GM19240 (cell line): ENCODE results near the gene EXOSC6.
"Not testable (repeated sequence)": the region's sequence is repeated elsewhere in the genome, so short reads cannot be mapped to it uniquely, and the experiment has no call there.

Experiments
- DNase-seq: peaks from one replicate; pipeline ENCODE4 v3.0.0; 2011; ENCODE audit warnings: low spot score; ENCODE audit not compliant: insufficient read length

Gene EXOSC6

DNA sequence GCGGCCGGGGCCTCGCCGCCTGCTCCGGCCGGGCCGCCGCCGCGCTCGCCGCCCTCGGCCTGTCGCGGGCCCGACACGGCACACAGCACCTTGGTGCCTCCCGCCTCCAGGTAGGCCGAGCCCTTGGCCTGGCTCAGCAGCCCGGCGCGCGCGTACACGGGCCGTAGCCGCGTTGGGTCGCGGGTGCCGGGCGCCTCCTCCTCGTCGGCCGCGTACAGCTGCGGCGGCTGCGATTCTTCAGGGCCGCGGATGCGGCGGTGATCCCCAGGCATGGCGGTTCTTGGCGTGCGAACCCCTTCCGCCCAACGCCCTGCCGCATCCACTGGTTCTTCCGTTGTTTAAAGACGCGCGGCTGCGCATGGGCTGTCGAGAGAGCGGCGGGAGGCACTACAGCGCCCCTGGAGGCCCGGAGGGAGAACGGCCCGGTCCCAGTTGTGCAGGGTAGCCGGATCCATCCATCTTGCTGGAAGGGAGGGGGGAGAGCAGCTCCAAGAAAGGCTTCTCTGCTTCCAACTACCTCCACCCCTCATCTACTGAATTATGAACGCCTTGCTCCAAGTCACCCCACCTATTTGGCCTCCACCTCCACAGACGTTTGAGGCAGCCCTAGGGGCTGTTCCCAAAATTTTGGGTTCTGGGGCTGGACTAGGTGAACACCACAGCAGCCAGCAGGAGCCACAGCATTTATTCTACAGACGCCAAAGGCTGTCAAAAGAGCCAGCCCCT is at the start of gene EXOSC6:
EXOSC6 (minus strand) TSS at position 312 of the 726 bp plus-strand sequence; CDS start at position 272, 40 bp downstream.
- peak; percentile 92 for DNase-seq

DNA sequence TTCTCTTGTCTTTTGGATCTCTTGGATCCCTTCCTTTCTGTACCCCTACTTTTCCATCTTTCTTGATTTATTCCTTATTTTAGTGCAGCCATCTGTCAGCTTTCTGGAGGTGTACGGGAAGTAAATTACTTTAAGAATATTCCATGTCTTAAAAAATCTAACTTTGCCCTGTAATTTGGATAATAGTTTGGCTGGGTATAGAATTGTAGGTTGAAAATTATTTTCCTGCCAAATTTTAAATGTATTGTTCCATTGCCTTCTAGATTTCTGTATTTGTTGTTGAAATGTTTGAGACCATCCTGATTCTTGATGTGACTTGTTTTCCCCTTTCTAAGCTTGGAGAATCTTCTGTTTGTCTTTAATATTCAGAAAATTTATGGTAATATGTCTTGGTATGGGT is 49.4 kb upstream of the EXOSC6 start:
- DNase-seq: no peak

DNA sequence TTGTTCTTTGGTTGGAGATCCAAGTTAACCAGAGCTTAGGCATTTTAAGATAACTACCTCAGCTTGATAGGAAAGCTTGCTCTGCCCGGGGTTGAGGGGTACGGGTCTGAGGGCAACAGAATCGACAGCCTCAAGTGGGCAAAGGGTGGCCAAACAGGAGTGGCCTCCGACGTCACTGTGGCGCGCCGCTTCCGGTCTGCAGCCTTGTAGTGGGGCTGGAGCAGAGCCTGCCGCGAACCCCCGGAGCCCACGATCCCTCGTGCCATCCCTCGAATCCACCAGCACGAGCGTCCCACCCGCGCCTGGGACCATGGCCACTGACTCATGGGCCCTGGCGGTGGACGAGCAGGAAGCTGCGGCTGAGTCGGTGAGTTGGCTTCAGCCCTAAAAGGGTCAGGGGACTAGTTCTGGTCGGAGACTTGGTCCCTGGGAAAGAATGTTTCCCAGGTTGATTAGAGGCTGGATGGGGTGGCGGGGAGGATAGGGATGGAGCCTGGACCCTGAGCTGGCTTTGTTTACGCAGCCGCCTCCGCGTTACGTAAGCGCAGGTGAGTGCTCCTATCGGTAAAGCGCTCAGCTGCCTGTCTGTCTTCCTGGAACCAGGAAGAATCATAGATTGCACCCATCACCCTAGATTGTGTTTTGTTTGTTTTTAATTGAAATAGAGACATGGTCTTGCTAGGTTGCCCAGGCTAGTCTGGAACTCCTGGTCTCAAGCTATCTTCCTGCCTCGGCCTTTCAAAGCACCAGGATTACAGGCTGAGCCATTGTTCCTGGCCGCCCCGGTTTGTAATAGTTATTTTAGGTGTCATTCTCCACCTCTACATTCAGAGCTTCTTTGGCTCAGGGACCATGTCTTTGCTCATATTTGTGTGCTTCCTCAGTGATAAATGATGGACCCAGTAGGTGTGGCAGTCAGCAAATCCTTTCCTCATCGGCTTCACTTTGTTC is 47.5 kb upstream of the EXOSC6 start, which contains the start of gene DDX19B:
DDX19B (plus strand) TSS at position 199 of the 951 bp plus-strand sequence; CDS start at position 311, 112 bp downstream.
- peak; percentile 67 for DNase-seq

DNA sequence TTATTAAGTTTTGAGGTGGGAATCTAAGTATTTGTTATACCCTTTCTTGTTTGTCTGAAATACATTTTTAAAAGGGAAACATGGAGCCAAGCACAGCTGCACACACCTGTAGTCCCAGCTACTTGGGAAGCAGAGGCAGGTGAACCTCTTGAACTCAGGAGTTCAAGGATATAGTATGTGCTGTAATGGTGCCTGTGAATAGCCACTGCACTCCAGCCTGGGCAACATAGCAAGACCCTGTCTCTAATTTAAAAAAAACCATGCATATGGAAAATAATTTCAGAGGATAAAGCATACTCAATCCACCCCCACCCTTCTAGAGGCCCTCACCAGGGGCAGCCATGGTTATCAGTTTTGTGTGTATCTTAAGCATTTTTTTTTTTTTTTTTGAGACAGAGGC is 43.9 kb upstream of the EXOSC6 start:
- DNase-seq: no peak

DNA sequence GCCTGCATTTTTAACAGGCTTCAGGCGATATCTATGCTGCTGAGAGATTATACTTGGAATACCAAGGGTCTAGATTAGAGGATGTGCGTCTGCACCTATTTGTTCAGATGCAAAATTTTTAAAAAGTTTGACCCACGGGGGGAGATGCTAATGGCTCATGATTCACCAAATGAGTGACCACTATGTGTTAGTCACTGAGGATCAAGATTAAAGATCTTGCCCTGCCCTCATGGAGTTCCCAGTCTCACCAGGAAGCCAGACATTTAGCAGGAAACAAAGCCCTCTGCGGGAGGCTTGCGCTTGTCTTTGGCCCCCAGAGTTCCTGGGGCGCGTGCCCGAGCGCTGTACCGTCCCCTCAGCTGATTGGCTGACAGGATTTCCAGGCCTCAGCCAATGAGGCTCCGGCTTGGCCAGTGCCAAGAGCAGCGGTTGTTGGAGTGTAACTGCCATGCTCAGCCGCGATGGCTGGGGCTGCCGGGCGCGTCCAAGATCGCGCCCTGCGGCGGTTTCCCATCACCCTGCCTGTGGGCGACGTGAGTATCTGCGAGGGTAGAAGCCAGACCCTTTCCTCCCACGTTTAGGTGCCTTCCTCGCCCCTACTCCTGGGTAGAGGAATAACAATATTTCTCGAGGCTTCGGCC is 42.8 kb upstream of the EXOSC6 start:
- DNase-seq: no peak

DNA sequence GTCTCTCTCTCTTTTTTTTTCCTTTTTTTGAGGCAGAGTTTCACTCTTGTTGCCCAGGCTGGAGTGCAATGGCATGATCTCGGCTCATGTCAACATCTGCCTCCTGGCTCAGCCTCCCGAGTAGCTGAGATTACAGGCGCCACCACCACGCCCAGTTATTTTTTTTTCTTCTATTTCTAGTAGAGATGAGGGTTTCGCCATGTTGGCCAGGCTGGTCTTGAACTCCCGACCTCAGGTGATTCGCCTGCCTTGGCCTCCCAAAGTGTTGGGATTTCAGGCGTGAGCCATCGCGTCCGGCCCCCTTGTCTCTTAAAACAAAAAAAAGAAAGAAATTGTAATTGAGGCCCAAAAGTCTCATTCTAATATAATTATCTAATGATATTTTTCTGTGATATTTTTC is 40.4 kb upstream of the EXOSC6 start:
- not testable (repeated sequence) for DNase-seq

DNA sequence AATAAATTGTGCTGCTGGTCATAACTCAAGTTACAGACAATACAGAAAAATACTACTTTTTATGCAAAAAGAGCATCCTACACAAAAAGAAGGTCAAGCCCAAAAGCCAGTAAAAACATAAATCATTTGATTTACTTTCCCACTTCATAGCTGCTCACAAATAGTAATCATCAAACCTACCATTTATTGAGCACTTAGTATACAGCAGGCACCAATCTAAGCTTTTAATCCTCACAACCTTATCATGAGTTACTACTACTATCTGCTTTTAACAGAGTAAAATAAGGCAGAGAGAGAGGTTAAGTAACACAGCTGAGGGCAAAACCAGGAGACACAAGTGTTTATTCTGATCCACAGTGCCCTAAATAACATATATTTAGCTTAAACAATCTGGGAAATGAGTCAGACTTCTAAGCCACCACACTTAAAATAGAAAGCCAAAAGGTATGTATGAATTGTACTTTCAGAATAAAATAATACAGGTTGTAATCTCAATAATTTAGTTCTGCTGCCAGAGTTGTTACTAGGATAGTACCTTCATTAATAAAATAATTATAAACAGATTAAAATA is 39.3 kb upstream of the EXOSC6 start:
- DNase-seq: no peak

DNA sequence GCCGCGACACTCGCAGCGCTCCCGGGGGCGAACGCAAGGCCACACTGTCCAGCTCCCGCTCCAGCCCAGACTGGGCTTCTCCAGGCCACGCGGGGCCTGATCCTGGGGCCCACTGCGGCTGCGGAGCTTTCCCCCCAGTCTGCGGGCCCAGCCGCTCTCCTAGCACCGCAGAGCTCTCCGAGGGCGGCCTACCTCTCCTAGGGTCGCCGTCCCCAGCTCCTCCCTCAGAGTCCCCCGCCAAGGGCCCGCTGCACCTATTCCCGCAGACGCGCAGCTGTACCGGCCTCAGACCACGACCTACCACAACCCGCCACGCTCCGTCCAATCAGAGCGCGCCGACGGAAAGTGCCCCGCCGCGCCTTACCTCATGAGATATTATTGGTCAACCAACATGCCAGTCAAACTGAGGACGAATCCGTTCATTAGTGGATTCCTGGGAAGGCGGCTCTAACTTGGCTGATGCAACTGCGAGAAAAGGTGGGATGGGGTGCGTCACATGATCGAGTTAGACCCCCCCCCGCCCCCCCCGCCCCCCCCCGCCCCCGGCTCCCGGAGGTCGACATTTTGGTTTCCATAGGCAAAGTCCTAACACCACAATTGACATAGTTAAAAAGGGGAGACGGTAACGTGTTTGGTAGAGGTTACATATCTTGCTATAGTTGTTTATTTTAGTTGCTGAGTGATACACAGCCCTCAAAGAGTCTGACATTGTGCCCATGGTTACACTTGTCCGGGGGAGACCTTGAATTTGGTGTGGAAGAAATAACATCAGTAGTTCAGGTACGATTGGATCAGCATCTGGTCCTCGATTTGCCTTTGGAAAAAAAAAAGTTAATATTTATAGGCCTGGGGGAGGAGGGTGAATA is 37.7 kb upstream of the EXOSC6 start, which contains the start of gene AARS1:
AARS1 (minus strand) TSS at position 278 of the 866 bp plus-strand sequence. CDS start 6,743 bp downstream, outside the sequence.
- DNase-seq: peak; percentile 84

DNA sequence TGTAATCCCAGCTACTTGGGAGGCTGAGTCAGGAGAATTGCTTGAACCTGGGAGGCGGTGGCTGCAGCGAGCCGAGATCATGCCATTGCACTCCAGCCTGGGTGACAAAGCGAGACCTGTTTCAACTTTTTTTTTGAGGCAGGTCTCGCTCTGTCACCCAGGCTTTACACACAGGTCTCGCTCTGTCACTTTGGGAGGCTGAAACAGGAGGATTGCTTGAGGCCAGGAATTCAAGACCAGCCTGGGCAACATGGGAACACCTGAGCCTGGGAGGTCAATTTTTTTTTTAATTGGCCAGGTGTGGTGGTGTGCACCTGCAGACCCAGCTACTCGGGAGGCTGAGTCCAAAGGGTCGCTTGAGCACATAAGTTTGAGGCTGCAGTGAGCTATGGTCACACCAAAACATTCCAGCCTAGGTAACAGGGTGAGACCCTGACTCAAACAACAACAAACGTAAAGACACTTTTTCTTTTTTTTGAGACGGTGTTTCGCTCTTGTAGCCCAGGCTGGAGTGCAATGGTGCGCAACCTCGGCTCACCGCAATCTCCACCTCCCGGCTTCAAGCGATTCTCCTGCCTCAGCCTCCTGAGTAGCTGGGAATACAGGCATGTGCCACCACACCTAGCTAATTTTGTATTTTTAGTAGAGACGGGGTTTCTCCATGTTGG is 35.7 kb upstream of the EXOSC6 start:
- not testable (repeated sequence) for DNase-seq

DNA sequence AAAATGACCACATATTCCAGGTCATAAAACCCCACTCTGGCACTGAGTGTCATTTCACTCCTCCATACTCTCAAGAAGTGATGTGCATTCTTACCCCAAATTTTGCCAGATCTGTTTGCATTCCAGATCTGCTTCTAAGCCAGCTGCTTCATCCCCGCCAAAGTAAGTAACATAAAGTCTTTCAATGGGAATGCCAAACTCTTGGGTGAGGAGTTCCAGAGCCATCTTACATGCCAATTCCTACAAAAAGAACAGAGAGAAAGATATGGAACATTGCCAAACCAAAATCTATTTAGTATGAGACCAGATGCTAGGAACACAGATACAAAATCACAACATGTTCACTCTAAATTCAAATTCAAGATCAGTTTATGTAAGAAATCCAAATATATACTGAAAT is 24.7 kb upstream of the EXOSC6 start:
- no peak for DNase-seq

DNA sequence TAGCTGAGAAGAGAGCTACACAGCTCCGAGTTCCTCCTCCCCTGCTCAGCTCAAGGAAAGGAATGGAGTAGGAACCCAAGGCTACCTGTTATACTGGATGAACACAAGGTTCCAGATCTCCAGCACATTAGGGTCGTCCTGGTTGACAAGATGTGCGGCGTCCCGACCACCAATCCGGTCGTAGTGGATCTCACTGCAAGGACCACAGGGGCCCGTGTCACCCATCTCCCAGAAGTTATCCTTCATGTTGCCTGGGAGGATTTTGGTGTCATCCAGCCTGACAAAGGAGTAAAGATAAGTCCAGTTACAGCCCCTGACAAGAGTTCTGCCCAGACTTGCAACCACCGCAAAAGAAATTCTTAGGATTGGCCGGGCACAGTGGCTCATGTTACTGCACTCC is 20.0 kb upstream of the EXOSC6 start:
- DNase-seq: no peak

DNA sequence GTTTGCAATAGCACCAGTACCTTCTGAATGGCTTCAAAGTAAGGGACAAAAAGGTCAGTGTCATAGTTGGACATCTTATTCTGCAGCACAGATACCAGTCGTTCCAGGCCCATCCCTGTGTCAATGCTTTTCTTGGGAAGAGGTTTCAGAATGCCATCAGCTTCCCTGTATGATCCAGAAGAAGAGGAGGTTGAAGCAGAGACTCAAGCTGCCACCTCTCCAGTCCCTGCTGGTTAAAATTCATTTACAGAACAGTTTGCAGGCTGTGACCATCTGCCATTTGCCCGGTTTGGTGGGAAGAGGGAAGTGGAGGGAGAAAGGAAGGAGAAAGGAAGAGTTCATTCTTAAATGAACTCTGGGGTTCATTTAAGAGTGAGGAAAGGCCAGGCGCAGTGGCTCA is 18.4 kb upstream of the EXOSC6 start:
- no peak for DNase-seq

DNA sequence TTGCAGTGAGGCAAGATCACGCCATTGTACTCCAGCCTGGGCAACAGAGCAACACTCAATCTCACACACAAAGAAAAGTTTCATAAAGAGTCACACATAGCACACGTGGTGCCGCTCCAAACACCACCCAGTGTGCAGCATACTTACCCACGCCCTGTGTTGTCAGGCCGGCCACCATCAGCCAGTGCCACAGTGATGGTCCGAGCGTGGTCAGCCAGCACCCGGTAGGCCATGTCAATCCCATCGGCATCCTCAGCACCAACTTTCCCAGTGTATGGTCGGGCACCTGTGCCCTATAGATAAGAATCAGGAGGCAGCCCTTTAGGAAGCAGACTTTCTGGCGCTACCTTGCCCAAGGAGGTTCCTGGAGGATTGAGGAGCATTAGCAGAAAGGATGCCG is 17.7 kb upstream of the EXOSC6 start:
- DNase-seq: no peak

DNA sequence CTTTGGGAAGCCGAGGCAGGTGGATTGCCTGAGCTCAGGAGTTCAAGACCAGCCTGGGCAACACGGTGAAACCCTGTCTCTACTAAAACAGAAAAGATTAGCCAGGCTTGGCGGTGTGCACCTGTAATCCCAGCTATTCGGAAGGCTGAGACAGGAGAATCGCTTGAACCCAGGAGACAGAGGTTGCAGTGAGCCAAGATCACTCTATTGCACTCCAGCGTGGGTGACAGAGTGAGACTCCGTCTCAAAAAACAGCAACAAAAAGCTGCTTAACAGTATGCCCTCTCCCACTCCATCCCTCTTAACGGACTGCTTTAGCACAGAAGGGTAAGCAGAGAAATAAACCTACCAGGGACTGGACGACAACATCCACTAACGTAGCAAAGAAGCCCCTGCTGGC is 16.2 kb upstream of the EXOSC6 start:
- DNase-seq: not testable (repeated sequence)

DNA sequence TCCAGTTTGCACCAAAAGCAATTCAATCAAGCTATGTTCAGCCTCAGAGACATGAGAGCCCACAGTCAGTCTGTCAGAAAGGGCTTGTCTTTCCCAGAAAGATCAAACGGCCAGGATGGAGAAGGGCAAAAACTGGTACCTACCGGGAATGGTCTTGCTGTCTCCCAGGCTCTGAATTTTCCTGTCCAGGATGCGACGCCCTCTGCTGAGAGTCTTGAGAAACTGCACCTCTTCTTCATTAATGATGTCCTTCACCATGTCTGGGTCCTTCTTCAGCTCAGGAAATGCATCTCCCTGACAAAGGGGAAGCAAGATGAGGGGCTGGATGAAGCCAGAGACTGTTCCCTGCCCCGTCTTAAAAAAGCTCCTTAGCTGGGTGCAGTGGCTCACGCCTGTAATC is 15.8 kb upstream of the EXOSC6 start:
- no peak for DNase-seq

DNA sequence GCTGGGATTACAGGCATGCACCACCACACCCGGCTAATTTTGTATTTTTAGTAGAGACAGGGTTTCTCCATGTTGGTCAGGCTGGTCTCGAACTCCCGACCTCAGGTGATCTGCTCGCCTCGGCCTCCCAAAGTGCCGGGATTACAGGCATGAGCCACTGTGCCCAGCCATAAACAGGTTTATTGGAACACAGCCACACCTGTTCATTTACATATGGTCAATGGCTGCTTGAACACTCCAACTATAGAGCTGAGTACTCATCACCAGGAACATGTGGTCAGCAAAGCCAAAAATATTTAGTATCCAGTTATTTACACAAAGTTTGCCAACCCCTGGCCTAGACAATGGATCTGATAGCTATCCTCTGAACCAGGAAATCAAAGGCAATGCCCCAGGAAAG is 8.2 kb upstream of the EXOSC6 start:
- not testable (repeated sequence) for DNase-seq

DNA sequence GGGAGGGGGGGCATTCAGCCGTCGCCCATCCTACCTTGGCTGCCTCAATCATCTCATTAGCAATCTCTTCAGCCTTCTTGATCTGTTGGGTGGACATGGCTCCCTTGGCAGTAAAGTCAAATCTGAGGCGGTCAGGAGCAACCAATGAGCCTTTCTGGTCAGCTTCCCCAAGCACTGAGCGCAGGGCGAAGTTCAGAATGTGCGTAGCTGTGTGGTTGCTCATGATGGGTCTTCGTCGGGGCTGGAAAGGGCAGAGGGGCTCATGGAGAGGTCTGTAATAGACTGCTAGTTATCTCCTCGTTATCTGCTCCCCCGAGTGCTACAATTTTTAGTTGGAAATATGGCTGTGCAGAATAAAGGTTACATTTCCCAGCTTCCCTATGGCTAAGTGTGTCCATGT is 7.2 kb upstream of the EXOSC6 start:
- no peak for DNase-seq

DNA sequence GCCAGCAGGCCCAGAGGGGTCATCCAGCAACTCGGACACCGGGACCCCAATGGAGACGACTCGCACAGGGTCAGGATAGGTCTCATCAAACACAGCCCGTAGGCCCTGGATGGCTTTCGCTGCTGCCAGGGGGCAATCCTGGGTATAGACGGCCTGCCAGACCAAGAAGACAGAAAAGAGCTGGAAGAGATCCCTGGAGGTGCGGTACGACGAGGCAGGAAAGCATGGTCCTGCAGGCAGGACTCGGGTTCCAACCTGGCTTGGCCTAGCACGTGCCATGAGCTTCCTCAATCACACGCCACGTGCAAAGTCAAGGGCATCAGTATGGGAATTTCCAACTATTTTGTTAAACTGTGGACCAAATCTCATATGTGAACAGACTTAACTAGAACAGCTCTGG is 6.3 kb upstream of the EXOSC6 start:
- DNase-seq: no peak

DNA sequence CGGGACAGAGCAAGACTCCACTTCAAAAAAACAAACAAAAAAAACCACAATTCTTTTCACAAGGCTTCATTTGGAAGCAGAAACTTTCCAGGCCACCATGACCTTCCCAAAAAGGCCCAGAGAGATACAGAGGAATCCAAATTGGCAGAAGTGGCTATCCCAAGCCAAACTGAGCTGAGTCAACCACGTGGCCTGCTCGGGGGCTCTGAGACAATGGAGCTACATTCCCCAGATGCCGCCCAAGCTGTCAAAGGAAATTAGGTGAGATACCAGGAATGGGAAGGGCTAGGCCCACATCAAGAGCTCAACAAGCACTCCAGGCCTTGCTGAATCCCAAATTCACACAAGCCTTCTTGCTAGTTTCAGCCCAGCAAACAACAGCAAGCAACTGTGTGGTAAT is 5.7 kb upstream of the EXOSC6 start:
- DNase-seq: no peak

DNA sequence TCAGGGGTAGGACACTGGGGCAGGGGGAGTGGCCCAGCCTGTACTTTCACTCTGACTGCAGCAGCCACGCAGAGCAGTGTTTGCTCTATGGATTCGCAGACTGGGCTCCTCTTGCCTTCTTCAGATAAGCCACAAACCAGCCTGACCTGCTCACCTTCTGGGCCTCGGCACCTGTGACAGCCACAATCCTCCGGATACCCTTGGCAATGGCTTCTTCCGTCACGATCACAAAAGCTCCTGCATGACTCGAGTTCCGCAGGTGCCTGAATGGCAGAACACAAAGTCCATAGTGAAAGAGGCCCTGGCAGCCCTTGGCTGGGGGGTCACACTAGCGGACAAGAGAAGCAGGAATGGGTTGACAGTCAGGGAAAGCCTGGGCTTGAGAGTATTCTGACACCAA is 3.8 kb upstream of the EXOSC6 start:
- DNase-seq: no peak
